GM12878 (cell line): ENCODE results near the gene NAGA.

Experiments used
- EP300 ChIP-seq, 2 experiments: fragments of 150-350 bp in 1 of 2; IDR thresholded peaks; 2 replicates each; pipeline ENCODE4 v1.6.1; 2011 to 2012; ENCODE audit warnings: low read depth in 2 of 2, low read length in 2 of 2, borderline replicate concordance in 1 of 2, improper control_type of control experiment in 1 of 2, inconsistent platforms in 1 of 2; ENCODE audit not compliant: control insufficient read depth in 1 of 2
- NFYA ChIP-seq: IDR thresholded peaks from 2 replicates; pipeline ENCODE4 v1.6.1; 2011; ENCODE audit warnings: low read depth, mild to moderate bottlenecking, low read length, improper control_type of control experiment, borderline replicate concordance
- POLR2AphosphoS5 ChIP-seq: IDR thresholded peaks from 2 replicates; pipeline ENCODE4 v1.6.1; 2011; ENCODE audit warnings: mild to moderate bottlenecking, low read length, inconsistent platforms
- TF ChIP-seq, protein P1 (sequence below): IDR thresholded peaks from 2 replicates; pipeline ENCODE4 v1.6.1; 2012; ENCODE audit warnings: low read depth, low read length, improper control_type of control experiment
- TF ChIP-seq, protein P2 (sequence below), 3 experiments: IDR thresholded peaks in 2 of 3; conservative IDR thresholded peaks in 1 of 3; 2 replicates each; pipeline ENCODE4 v1.5.1; 2011; ENCODE audit warnings: low read depth in 3 of 3, low read length in 3 of 3, mild to moderate bottlenecking in 3 of 3, control low read depth in 2 of 3, moderate library complexity in 2 of 3, inconsistent platforms in 1 of 3, mixed read lengths in 1 of 3; ENCODE audit not compliant: control insufficient read depth in 2 of 3, insufficient read depth in 1 of 3; ENCODE audit errors: extremely low read depth in 1 of 3
- TF ChIP-seq, protein P3 (sequence below): IDR thresholded peaks from 2 replicates; pipeline ENCODE4 v1.6.1; 2011; ENCODE audit warnings: low read depth, mild to moderate bottlenecking, low read length, moderate library complexity, borderline replicate concordance; ENCODE audit errors: extremely low read depth
- TF ChIP-seq, protein P4 (sequence below): fragments of 450-650 bp; IDR thresholded peaks from 2 replicates; pipeline ENCODE4 v1.6.1; 2014; ENCODE audit warnings: mild to moderate bottlenecking
- TF ChIP-seq, protein P5 (sequence below): fragments of 450-650 bp; IDR thresholded peaks from 2 replicates; pipeline ENCODE4 v1.6.1; 2016; ENCODE audit warnings: mild to moderate bottlenecking

DNA sequence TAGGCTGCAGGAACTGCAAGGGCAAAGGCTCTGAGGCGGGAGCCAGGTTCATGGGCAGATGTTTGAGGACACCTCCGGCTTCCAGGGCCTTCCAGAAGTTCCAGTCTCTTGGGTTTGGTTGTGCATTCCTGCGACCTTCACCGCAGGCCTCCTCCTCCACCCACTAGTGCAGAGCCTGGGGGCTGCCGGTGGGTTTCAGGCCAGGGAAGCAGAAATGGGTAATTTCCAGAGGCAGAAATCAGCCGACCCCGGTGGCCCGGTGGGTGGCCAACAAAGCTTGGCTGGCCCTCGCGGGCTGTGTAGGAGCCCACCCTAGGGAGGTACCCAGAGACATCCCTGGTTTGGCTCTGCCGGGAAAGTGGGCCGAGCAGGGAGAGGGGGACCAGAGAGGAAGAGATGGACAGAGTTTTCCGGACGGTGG is 3.0 kb upstream of the NAGA start:
- TF ChIP-seq NFYA (no peak), EP300 (IDR thresholded peaks at IDR 0.05; ENCODE audit: borderline replicate concordance in 1 of 2, control insufficient read depth in 1 of 2, low read depth in 2 of 2, low read length in 2 of 2) (no peak), POLR2AphosphoS5 (no peak)
- TF ChIP-seq, protein P1, sequence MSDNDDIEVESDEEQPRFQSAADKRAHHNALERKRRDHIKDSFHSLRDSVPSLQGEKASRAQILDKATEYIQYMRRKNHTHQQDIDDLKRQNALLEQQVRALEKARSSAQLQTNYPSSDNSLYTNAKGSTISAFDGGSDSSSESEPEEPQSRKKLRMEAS: no peak
- TF ChIP-seq, protein P2, sequence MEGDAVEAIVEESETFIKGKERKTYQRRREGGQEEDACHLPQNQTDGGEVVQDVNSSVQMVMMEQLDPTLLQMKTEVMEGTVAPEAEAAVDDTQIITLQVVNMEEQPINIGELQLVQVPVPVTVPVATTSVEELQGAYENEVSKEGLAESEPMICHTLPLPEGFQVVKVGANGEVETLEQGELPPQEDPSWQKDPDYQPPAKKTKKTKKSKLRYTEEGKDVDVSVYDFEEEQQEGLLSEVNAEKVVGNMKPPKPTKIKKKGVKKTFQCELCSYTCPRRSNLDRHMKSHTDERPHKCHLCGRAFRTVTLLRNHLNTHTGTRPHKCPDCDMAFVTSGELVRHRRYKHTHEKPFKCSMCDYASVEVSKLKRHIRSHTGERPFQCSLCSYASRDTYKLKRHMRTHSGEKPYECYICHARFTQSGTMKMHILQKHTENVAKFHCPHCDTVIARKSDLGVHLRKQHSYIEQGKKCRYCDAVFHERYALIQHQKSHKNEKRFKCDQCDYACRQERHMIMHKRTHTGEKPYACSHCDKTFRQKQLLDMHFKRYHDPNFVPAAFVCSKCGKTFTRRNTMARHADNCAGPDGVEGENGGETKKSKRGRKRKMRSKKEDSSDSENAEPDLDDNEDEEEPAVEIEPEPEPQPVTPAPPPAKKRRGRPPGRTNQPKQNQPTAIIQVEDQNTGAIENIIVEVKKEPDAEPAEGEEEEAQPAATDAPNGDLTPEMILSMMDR (IDR thresholded peaks at IDR 0.05 in 2 of 3, conservative IDR thresholded peaks at IDR 0.05 in 1 of 3; ENCODE audit: control insufficient read depth in 2 of 3, extremely low read depth in 1 of 3, insufficient read depth in 1 of 3, low read depth in 3 of 3, low read length in 3 of 3): no peak
- TF ChIP-seq, protein P3, sequence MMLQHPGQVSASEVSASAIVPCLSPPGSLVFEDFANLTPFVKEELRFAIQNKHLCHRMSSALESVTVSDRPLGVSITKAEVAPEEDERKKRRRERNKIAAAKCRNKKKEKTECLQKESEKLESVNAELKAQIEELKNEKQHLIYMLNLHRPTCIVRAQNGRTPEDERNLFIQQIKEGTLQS: no peak
- TF ChIP-seq, protein P4, sequence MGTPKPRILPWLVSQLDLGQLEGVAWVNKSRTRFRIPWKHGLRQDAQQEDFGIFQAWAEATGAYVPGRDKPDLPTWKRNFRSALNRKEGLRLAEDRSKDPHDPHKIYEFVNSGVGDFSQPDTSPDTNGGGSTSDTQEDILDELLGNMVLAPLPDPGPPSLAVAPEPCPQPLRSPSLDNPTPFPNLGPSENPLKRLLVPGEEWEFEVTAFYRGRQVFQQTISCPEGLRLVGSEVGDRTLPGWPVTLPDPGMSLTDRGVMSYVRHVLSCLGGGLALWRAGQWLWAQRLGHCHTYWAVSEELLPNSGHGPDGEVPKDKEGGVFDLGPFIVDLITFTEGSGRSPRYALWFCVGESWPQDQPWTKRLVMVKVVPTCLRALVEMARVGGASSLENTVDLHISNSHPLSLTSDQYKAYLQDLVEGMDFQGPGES: no peak
- TF ChIP-seq, protein P5, sequence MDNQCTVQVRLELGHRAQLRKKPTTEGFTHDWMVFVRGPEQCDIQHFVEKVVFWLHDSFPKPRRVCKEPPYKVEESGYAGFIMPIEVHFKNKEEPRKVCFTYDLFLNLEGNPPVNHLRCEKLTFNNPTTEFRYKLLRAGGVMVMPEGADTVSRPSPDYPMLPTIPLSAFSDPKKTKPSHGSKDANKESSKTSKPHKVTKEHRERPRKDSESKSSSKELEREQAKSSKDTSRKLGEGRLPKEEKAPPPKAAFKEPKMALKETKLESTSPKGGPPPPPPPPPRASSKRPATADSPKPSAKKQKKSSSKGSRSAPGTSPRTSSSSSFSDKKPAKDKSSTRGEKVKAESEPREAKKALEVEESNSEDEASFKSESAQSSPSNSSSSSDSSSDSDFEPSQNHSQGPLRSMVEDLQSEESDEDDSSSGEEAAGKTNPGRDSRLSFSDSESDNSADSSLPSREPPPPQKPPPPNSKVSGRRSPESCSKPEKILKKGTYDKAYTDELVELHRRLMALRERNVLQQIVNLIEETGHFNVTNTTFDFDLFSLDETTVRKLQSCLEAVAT: no peak
